Kidney capillary endothelial cell (primary cell): ENCODE measurements around the gene RTP2.

ENCODE experiments used
- DNase-seq: peaks from one replicate; pipeline ENCODE4 v3.0.0-alpha.2; 2018; ENCODE audit warnings: low spot score

The RTP2 gene

DNA sequence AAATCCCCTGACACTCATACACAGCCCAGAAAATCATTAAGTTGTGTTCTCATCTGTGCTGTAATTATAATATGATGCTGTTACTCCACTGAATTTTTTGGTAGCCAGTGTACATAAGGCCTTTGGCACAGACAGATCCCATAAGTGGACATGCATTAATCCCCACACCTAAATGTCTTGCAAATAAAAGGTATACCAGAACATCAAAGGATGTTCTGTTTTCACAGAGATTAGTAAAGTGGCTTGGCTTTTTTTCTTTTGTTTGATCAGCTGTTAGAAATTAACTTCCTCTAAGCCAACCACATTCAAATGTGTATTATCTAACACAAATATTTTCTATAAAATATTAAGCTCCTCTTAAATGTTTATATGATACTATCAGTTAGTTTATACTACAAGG is 34.8 kb downstream of the RTP2 start:
- DNase-seq = no peak

DNA sequence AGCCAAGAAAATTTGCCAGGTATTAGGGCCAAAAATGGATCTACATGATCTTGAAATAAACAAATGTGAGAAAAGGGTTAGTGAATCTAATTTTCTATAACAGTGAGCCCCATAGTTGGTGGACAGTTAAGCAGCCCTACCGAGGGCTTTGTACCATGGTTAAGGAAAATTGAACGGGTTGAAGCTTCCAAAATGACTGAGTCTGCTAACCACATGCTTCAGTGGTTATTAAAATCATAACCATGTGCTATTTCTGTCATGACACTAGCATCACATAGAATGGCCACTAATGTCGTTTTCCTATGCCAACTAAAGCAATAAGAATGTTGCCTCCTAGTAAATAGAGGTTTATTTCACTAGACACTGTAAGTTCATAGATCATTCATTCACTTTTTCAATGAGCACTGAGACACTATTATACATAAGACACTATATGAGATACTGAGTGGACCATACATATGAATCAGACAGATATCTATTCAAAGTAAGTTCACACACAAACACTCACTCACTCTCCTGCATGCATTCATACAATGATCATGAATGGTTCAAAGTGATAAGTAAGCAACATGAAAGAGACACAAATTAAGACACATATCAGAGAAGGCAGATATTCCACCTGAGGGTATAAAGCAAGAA is 36.5 kb downstream of the RTP2 start:
- no peak for DNase-seq

DNA sequence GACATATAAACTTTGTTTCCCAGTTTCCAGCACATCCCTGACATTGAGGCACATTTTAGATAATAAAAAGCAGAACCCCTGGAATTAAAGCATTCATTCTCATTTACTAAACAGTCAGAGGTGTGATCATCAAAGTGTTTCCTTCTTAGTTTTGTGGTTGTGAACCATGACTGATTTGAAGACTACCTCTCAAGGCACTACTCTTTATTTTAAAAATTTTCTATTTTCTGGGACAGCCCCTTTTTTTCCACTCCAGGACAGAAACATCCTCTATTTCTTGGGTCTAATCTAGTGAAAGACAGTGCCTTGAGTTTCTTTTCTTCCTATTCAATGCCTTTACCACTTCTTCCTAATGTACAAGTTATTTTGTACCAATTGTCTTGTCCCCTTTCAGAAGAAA is 37.3 kb downstream of the RTP2 start:
- no peak for DNase-seq

DNA sequence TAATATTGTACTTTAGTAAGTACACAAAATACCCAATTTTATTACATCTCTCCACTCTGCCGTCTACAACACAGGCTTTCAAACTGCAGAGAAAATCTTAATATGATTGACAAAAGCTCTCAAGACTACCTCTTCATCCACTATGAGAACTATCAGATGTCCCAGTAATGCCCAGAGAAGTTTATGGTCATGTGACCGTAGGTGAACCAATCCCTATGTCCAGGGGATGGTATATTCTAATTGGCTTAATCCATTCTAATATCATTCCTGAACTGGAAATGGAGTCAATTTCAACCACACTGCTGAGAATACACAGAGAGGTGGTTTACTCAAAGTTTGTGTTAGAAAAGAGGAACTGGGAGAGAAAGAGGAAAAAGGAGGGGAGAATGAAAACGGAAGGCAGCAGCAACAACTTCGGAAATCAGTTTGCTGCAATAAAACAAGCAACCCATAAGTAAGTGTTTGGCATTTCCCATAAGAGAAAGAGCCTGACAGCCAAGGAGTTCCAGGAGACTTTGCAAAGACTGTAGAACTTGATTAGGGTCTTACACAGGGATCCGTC is 39.4 kb downstream of the RTP2 start:
- no peak for DNase-seq

DNA sequence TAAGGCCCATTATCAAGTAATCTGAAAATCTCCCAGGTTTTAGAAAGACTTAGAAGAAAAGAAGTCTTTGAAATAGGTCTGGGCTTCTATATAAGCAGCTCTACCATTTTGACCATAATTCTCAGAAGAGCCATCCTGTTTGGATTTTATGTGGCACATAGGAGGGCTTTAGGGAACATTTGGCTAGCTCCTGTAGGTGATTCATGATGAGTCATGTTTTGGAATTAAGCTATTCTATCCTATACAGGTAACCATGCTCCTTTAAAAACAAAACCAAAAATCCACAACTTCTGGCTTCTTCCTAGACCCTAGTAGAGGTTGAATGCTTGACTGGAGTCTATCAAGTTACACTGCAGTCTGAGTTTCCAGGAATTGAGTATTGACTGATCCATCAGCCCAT is 41.1 kb downstream of the RTP2 start:
- no peak for DNase-seq

DNA sequence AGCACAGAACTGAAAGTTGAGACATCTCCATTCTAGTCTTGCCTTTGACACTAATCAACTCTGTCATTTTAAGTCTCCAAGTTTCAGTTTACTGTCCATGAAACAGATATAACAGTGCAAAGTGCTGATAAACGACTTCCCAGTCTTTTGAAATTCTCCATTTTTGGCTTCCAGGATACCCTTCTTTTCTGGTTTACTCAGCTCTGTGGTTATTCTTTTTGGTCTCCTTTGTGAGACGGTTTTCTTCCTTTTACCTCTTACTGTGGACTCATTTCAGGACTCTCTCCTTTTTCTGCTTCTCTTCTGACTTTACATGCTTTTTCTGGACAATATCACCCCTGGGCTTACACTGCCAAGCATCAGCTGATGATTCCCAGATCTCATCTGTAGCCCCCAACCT is 51.1 kb downstream of the RTP2 start:
- DNase-seq = no peak
